GM19467 (cell line): ENCODE measurements around the gene CD19.
"Not testable (repeated sequence)": the region's sequence is repeated elsewhere in the genome, so short reads cannot be mapped to it uniquely, and the experiment has no call there.

Experiments
- ATAC-seq: cut with Tn5 transposase; IDR thresholded peaks from one replicate; pipeline ENCODE4 v1.9.1; 2021; ENCODE audit warnings: mild to moderate bottlenecking, moderate library complexity; ENCODE audit not compliant: unreplicated experiment

Gene CD19

DNA sequence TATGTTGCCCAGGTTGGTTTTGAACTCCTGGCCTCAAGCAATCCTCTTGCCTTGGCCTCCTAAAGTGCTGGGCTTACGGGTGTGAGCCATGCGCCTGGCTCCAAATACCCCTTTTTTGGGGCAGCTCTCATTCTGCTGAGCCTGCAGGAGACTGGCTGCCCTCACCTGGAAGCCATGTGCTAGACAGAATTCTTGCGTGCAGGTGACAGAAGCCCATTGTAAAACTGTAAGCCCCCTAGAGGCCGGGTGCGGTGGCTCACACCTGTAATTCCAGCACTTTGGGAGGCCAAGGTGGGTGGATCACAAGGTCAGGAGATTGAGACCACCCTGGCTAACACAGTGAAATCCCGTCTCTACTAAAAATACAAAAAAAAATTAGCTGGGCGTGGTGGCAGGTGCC is 48.6 kb downstream of the CD19 start:
- ATAC-seq, result not testable (repeated sequence)

DNA sequence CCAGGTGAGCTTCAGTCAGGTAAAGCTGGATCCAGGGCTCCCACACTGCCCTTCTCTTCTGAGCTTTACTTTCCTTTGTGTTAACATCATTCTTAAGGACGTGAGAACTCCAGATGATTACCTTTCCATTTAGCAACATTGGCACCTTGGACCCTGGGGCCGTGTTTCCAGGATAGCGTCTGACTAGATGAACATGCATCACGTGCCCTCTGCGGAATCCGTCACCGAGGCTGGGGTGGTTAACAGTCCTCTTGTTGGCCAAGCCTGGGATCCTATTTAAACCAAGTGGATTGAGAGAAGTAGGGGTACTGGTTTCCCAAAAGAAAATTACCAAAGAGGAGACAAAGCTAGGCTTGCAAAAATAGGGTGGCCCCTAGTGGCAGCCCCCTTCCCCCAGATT is 49.2 kb downstream of the CD19 start:
- no peak for ATAC-seq

DNA sequence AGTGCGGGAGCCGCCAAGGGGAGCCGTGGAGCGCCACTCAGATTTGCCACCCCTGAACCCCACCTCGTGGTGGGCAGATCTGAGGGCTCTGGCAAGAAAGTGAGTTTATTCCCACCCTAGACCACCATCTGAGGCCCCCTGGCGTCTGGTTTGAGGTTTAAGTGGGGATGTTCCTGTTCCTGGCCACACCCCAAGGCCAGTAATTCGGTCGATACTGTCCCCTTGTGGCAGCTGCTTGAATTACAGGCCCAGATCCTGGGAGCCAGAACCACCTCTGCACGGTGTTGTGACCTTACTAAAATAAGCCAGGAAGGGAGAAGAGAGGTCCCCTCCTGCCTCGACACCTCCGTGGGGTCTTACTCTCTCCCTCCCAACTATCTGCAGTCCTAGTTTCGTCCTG is 49.7 kb downstream of the CD19 start:
- no peak for ATAC-seq

DNA sequence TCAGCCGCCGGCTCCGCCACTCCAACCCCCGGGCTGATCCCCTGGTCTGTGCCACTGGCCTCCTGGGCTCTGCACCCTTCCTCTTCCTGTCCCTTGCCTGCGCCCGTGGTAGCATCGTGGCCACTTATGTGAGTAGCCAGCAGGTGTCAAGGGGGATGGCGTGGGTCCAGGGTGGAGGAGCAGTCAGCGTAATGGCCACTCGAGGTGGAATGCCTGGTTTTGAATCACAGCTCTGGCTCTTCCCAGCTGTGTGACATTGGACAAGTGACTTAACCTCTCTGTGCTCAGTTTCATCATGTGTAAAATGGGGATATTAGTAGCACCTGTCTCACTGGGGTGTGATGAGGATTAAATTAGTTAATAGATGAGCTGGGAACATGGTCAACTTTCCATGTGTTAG is 50.6 kb downstream of the CD19 start:
- ATAC-seq, result no peak

DNA sequence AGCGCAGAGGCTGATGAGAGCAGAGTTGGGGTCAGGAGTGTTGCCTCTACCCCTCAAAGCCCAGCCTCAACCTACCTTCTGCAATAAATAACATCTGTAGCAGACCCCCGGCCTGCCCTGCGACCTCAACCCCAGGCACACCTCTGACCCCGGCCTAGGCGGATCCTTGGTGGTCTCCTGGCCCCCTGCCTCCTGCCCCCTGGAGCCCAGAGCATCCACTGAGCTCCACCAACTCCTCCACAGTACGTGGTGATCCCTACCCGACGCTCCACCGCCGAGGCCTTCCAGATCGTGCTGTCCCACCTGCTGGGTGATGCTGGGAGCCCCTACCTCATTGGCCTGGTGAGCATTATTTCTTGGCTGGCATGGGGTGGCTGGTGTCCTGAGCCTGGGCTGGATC is 51.2 kb downstream of the CD19 start:
- ATAC-seq, result no peak

DNA sequence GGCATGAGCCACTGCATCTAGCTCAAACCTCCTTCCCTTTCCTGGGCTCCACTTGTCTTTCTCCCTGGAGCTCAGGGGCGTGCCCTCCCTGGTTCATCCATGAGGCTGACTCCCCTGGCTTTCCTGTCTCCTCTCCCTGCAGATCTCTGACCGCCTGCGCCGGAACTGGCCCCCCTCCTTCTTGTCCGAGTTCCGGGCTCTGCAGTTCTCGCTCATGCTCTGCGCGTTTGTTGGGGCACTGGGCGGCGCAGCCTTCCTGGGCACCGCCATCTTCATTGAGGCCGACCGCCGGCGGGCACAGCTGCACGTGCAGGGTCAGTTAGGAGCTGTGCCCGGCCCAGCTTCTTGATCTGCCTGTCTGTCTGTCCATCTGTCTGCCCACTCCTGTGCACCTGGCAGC is 51.9 kb downstream of the CD19 start:
- ATAC-seq, result no peak

DNA sequence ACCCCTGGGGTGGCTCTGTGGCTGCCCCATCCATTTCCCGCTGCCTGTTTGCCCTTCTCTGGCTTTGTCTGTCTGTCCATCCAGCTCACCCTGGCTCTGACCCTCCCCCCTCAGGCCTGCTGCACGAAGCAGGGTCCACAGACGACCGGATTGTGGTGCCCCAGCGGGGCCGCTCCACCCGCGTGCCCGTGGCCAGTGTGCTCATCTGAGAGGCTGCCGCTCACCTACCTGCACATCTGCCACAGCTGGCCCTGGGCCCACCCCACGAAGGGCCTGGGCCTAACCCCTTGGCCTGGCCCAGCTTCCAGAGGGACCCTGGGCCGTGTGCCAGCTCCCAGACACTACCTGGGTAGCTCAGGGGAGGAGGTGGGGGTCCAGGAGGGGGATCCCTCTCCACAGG is 52.3 kb downstream of the CD19 start:
- no peak for ATAC-seq

DNA sequence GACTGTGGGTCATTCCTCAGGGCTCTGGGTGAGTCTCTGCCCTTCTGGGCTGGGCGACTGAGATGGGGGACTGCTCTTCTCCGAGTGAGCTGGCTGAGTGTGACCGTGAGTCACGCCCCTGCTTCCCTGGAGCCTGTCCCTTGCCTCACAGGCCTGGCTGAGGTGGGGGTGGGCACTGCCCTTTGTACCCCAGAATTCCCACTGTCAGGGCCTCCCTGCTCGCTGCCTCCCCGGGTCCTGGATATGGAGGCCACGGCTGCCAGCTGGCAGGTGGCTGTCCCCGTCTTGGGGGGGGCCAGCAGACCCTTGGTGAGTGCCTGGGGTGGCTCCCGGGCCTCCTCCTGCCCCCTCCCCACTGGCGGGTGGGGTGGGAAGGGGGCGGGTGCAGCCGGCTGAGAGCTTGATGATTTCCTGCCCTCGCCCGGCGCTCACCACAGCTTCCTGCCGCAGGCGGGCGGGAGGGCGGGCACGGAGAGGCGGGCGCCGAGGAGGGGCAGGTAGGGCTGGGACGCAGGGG is 52.9 kb downstream of the CD19 start, which contains the start of gene LAT:
TSS of gene LAT (plus strand) at position 434 of the 517 bp plus-strand sequence. CDS start 366 bp downstream, outside the sequence.
- ATAC-seq, result no peak

DNA sequence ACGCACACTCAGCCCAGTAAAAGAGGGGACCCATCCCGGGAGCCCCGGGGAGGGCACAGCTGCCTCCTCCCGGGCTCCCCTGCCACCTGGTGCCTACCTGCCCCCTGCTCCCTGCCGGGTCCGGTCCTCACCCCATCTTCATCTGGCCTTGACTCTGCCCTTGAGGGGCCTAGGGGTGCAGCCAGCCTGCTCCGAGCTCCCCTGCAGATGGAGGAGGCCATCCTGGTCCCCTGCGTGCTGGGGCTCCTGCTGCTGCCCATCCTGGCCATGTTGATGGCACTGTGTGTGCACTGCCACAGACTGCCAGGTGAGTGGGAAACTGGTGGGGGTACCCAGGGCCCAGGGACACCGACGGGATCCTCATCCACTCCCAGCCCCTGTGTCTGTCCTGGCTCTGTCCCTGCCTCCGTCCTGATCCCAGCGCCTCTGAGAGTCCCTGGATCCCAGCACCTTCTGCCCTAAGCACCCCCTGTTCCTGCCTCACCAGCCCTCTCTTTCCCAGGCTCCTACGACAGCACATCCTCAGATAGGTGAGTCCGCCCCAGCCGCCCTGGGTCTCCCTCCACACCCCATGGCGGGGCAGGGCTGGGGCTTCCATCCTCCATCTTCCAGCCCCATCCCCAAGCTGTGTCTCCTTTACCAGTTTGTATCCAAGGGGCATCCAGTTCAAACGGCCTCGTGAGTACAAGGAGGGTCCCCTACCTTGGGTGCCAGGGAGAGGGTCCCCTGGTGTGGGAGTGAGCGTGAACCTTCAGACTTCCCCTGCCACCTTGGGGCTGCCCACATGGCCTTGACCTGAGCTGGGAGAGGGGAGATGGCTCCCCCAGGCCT is 53.7 kb downstream of the CD19 start:
- ATAC-seq, result no peak

DNA sequence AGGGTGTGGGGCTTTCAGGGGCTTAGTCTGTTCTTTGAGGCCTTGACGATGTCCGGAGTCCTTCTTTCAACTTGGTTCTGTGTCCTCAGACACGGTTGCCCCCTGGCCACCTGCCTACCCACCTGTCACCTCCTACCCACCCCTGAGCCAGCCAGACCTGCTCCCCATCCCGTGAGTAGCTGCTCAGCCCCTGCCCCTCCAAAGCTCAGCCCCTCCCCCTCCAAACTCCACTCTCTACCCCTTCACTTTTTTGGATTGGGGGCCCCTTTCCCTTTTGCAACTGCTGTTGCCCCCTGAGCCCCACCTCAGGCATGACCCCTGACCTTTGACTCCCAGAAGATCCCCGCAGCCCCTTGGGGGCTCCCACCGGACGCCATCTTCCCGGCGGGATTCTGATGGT is 54.3 kb downstream of the CD19 start:
- no peak for ATAC-seq

DNA sequence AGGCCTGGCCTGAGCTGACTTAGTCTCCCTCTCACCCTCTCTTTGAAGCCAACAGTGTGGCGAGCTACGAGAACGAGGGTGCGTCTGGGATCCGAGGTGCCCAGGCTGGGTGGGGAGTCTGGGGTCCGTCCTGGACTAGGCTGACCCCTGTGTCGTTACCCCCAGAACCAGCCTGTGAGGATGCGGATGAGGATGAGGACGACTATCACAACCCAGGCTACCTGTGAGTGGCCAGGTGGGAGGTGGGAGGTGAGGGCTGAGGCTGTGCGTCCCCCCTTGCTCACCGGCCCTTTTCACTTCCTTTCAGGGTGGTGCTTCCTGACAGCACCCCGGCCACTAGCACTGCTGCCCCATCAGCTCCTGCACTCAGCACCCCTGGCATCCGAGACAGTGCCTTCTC is 54.7 kb downstream of the CD19 start:
- no peak for ATAC-seq

DNA sequence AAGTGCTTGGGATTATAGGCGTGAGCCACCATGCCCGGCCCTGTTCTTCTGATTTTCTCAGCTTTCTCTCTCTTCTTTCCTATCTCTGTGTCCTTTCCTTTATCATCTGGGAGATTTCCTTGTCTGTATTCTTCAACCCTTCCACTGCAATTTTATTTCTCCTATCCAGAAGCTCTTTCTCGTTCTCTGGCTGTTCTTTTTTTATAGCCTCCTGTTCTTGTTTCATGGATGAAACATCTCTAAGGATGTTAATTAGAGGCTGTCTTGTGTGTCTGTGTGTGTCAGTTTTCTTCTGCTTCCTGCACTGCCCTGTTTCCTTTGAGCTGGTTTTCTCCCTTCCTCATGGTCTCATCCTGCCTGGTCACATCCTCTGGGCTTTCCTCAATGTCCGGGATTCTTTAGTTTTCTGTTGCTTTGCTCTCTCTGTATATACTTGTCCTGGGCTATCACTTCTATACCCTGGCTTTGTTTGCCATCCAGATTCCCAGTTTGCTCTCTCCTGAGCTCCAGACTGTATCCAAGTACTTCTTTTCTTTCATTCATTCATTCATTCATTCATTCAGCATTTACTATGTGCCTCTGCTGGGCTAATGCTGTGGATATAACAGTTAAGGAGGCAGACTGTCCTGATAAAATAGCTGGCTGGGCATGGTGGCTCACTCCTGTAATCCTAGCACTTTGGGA is 55.5 kb downstream of the CD19 start:
- no peak for ATAC-seq
